IgD-negative memory B cell (primary cell): ENCODE results near the gene NYAP1. TPM values are rescaled to one million over a fixed set of nuclear protein-coding genes. Genes with fewer than 3 reads are reported as not detected.
"Not testable (repeated sequence)": the region's sequence is repeated elsewhere in the genome, so short reads cannot be mapped to it uniquely, and the experiment has no call there.

Experiments used
- H3K27ac Mint-ChIP-seq, 3 donors: one replicate each; pipeline ENCODE4 v1.8.0; 2020 to 2022; ENCODE audit warnings: mild to moderate bottlenecking in 3 of 3, mixed read lengths in 3 of 3, moderate library complexity in 1 of 3
- H3K27me3 Mint-ChIP-seq: one replicate; pipeline ENCODE4 v1.8.0; 2021; ENCODE audit warnings: mixed read lengths
- H3K36me3 Mint-ChIP-seq: one replicate; pipeline ENCODE4 v1.8.0; 2020; ENCODE audit warnings: mild to moderate bottlenecking, mixed read lengths
- H3K4me1 Mint-ChIP-seq, 3 donors: one replicate each; pipeline ENCODE4 v1.8.0; 2020 to 2022; ENCODE audit warnings: mixed read lengths in 3 of 3, mild to moderate bottlenecking in 1 of 3
- H3K4me3 Mint-ChIP-seq, 4 donors: one replicate each; pipeline ENCODE4 v1.8.0; 2020 to 2022; ENCODE audit warnings: mild to moderate bottlenecking in 4 of 4, mixed read lengths in 4 of 4, moderate library complexity in 3 of 4
- H3K9me3 Mint-ChIP-seq, 3 donors: one replicate each; pipeline ENCODE4 v1.8.0; 2020 to 2021; ENCODE audit warnings: mixed read lengths in 3 of 3, mild to moderate bottlenecking in 1 of 3
- polyA plus RNA-seq: library from polyadenylated mRNA; unstranded; fragments of 300-500 nt; fragmentation: Illumina TruSeq; gene quantifications from one replicate; pipeline ENCODE4 v1.2.3, GENCODE V29; 2021

NYAP1 gene
- polyA plus RNA-seq, 1 donor from 2014 or later = not detected

GRCh38 chr7:100486111-100486636 is 2.4 kb downstream of the NYAP1 start:
- no peaks in the 10 kb centered on the region for H3K36me3 Mint-ChIP-seq
- H3K27me3 Mint-ChIP-seq = peaks cover 11% of the 10 kb centered on the region
- H3K9me3 Mint-ChIP-seq = no peaks in the 10 kb centered on the region
- H3K4me3 Mint-ChIP-seq = no peak overlapping the region
- no peak overlapping the region for H3K27ac Mint-ChIP-seq
- peaks cover 4 to 6% (median 4%) of the 10 kb centered on the region in 3 donors for H3K4me1 Mint-ChIP-seq

DNA sequence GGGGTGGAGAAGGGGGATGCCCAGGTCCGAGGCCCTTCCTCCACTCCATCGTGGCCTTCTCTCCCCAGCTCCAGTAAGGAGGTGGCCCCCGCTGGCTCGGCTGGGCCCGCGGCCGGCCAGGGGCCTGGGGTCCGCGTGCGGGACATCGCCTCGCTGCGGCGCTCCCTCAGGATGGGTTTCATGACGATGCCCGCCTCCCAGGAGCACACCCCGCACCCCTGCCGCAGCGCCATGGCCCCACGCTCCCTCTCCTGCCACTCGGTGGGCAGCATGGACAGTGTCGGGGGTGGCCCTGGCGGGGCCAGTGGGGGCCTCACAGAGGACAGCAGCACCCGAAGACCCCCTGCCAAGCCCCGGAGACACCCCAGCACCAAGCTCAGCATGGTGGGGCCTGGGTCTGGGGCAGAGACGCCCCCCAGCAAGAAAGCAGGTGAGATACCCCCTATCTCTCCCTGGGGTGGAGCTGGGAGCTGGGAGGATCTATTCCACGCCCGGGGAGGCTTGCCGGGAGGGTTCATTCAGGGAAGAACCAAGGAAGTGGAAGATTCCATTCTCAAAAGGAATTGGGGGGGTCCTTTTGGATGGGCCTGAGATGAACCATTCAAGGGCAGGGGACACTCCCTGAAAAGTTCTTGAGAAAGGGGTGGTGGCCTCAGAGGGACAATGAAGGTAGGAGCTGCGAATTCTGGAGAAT is 3.2 kb downstream of the NYAP1 start:
- H3K4me3 Mint-ChIP-seq = peak overlapping the region in 1 of 4 donors; percentile 66
- H3K4me1 Mint-ChIP-seq = peaks cover 4% of the 10 kb centered on the region in 3 donors
- H3K27ac Mint-ChIP-seq = no peak overlapping the region
- H3K27me3 Mint-ChIP-seq = peaks cover 11% of the 10 kb centered on the region
- H3K9me3 Mint-ChIP-seq = no peaks in the 10 kb centered on the region
- H3K36me3 Mint-ChIP-seq = no peaks in the 10 kb centered on the region

- H3K36me3 Mint-ChIP-seq = no peaks in the 10 kb centered on the region
- no peak overlapping the region for H3K27ac Mint-ChIP-seq
- H3K9me3 Mint-ChIP-seq = no peaks in the 10 kb centered on the region
- peaks cover 3 to 9% (median 4%) of the 10 kb centered on the region in 3 donors for H3K4me1 Mint-ChIP-seq
- peaks cover 20% of the 10 kb centered on the region for H3K27me3 Mint-ChIP-seq
- no peak overlapping the region for H3K4me3 Mint-ChIP-seq
Measured at GRCh38 chr7:100488333-100489095, 4.8 kb downstream of the NYAP1 start.

DNA sequence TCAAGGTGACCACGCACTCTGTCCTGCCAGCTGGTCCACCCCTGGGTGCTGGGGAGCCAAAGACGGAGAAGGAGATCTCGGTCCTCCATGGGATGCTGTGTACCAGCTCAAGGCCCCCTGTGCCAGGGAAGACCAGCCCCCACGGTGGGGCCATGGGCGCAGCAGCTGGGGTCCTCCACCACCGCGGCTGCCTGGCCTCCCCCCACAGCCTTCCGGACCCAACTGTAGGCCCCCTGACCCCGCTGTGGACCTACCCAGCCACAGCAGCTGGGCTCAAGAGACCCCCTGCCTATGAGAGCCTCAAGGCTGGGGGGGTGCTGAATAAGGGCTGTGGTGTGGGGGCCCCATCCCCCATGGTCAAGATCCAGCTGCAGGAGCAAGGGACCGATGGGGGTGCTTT is 5.4 kb downstream of the NYAP1 start:
- Mint-ChIP-seq H3K4me3 (peak overlapping the region in 1 of 4 donors; percentile 71), H3K27ac (no peak overlapping the region), H3K9me3 (no peaks in the 10 kb centered on the region), H3K4me1 (peaks cover 3 to 9% (median 4%) of the 10 kb centered on the region in 3 donors), H3K27me3 (peaks cover 20% of the 10 kb centered on the region), H3K36me3 (no peaks in the 10 kb centered on the region)

DNA sequence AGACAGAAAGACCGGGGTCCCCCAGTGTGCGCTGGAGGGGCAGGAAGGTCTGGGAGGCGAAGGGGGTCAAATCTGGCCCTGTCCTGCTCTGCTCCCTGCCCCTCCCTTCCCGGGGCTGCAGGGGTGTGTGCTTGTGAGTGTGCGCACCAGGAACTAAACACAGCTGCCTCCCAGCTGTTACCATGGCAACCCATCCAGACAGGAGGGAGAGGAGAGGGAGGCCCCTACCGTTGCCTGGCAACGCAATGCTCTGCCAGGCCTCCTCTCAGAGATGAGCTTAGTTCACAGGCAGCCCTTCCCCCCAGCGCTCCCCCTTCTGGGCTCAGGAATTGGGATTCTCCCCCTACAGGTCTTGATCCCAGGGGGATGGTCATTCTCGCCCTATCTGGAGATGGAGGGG is 6.1 kb downstream of the NYAP1 start:
- Mint-ChIP-seq H3K4me3 (no peak overlapping the region), H3K27ac (peak overlapping the region in 1 of 3 donors; percentile 74), H3K4me1 (peaks cover 3 to 9% (median 4%) of the 10 kb centered on the region in 3 donors), H3K36me3 (no peaks in the 10 kb centered on the region), H3K9me3 (no peaks in the 10 kb centered on the region), H3K27me3 (peaks cover 18% of the 10 kb centered on the region)

GRCh38 chr7:100490483-100491191 is 6.9 kb downstream of the NYAP1 start:
- Mint-ChIP-seq H3K27me3 (peaks cover 18% of the 10 kb centered on the region), H3K27ac (no peak overlapping the region), H3K36me3 (no peaks in the 10 kb centered on the region), H3K9me3 (no peaks in the 10 kb centered on the region), H3K4me1 (peaks cover 3 to 9% (median 4%) of the 10 kb centered on the region in 3 donors), H3K4me3 (peak overlapping the region in 1 of 4 donors; percentile 13)

DNA sequence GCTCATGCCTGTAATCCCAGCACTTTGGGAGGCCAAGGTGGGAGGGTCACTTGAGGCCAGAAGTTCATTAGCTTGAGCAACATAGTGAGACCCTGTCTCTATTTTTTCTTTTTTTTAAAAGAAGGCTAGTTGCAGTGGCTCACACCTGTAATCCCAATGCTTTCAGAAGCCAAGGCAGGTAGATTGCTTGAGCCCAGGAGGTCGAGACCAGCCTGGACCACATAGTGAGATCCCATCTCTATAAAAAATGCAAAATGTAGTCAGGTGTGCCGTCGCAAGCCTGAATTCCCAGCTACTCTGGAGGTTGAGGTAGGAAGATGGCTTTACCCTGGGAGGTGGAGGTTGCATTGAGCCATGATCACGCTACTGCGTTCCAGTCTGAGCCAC is 7.5 kb downstream of the NYAP1 start:
- Mint-ChIP-seq H3K4me1 (peaks cover 3 to 9% (median 4%) of the 10 kb centered on the region in 3 donors), H3K9me3 (no peaks in the 10 kb centered on the region), H3K36me3 (no peaks in the 10 kb centered on the region), H3K27me3 (peaks cover 14% of the 10 kb centered on the region), H3K27ac (no peak overlapping the region), H3K4me3 (no peak overlapping the region)

DNA sequence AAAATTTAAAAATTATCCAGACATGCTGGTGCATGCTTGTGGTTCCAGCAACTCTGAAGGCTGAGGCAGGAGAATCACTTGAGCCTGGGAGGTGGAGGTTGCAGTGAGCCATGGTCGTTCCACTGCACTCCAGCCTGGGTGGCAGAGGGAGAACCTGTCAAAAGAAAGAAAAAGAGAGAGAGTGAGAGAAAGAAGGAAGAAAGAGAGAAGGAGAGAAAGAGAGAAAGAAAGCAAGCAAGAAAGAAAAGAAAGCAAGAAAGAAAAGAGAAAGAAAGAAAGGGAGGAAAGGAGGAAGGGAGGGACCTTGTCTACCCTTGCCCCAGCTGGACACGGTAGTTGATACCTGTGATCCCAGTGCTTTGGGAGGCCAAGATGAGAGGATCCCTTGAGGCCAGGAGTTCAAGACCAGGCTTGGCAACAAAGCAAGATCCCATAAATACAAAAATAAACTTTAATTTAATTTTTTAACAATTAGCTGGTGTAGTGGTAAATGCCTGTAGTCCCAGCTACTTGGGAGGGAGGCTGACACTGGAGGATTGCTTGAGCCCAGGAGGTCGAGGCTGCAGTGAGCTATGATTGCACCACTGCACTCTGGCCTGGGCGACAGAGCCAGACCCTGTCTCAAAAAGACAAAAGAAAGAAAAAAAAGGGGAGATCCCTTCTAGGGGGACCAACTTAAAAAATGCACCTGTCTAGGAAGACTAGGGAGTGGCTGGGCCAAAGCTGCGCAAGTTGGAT is 9.2 kb downstream of the NYAP1 start:
- Mint-ChIP-seq H3K36me3 (no peaks in the 10 kb centered on the region), H3K4me3 (peak overlapping the region; percentile 35 to 89 (median 59)), H3K27ac (no peak overlapping the region), H3K9me3 (no peaks in the 10 kb centered on the region), H3K4me1 (peaks cover 3 to 9% (median 4%) of the 10 kb centered on the region in 3 donors), H3K27me3 (peaks cover 15% of the 10 kb centered on the region)

DNA sequence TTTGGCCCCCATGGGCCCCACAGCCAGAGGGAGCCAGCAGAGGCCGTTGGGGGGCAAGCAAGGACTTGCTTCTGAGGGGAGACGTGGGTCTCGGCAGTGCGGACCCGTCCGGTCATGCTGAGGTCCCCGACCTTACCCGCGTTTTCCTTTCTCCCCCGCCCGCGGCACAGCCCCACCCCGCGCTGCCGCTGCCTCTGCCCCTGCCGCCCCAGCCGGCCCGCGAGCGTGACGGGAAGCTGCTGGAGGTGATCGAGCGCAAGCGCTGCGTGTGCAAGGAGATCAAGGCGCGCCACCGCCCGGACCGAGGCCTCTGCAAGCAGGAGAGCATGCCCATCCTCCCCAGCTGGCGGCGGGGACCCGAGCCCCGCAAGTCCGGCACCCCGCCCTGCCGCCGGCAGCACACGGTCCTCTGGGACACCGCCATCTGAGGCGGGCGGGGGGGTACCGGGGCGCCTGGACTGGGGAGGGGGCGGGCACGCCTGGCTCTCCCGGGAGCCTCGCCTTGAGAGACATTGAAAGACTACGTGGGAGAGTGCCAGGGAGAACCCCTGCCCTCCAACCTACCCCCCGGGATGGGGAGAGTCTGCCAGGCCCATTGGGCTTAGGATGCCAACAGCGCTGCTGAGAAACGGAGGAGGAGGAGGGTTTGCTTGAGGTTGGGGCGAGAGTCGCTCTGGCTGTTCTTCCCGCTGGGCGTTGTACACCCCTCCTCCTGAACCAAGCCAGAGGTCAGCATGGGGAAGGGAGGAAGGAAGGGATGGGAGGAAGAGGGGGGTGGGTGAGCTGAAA is 9.9 kb downstream of the NYAP1 start:
- H3K4me3 Mint-ChIP-seq = peak overlapping the region; percentile 38 to 89 (median 68)
- H3K36me3 Mint-ChIP-seq = no peaks in the 10 kb centered on the region
- H3K4me1 Mint-ChIP-seq = peaks cover 3 to 9% (median 4%) of the 10 kb centered on the region in 3 donors
- H3K9me3 Mint-ChIP-seq = no peaks in the 10 kb centered on the region
- H3K27ac Mint-ChIP-seq = no peak overlapping the region
- peaks cover 15% of the 10 kb centered on the region for H3K27me3 Mint-ChIP-seq

DNA sequence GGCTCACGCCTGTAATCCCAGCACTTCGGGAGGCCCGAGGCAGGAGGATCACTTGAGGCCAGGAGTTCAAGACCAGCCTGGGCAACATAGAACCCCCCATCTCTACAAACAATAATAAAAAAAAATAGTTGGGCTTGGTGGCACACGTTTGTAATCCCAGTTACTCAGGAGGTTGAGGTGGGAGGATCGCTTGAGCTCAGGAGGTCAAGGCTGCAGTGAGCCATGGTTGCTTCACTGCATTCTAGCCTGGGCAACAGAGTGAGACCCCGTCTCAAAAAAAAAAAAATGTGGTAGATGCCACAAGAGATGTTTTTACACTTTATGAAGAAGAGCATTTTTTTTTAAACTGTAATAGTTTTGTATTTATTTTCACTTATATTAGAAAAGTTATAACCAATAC is 12.8 kb downstream of the NYAP1 start:
- Mint-ChIP-seq H3K4me1 (peaks cover 3 to 5% (median 4%) of the 10 kb centered on the region in 3 donors), H3K36me3 (peaks cover 1% of the 10 kb centered on the region), H3K27me3 (peaks cover 13% of the 10 kb centered on the region), H3K27ac (no peak overlapping the region), H3K9me3 (no peaks in the 10 kb centered on the region), H3K4me3 (no peak overlapping the region)

DNA sequence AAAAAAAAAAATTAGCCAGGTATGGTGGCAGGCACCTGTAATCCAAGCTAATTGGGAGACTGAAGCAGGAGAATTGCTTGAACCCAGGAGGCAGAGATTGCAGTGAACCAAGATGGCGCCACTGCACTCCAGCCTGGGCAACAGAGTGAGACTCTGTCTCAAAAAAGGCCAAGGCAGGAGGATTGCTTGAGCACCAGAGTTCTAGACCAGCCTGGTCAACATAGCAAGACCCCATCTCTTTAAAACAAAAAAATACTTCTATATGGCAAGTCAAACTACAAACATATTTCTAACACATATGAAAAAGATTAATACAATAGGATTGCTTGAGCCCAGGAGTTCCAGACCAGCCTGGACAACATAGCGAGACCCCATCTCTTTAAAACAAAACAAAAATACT is 17.0 kb downstream of the NYAP1 start:
- H3K9me3 Mint-ChIP-seq = not testable (repeated sequence)

DNA sequence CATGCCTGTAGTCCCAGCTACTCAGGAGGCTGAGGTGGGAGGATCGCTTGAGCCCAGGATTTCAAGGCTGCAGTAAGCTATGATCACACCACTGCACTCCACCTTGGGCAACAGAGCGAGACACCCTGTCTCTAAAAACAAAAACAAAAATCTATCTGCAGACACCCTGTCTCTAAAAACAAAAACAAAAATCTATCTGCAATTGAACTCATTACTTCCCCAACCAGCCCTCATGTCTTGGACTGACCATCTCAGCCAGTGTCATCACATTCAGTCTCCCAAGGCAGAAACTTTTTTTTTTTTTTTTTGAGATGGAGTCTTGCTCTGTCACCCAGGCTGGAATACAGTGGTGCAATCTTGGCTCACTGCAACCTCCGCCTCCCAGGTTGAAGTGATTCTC is 20.3 kb downstream of the NYAP1 start:
- H3K9me3 Mint-ChIP-seq, H3K4me1 Mint-ChIP-seq, H3K4me3 Mint-ChIP-seq: not testable (repeated sequence)

More for the DNA sequence above, 17.0 kb downstream of the NYAP1 start:
- not testable (repeated sequence) for H3K4me3 Mint-ChIP-seq, H3K27me3 Mint-ChIP-seq, H3K36me3 Mint-ChIP-seq, H3K4me1 Mint-ChIP-seq, H3K27ac Mint-ChIP-seq

GRCh38 chr7:100504887-100505611 is 21.3 kb downstream of the NYAP1 start:
- Mint-ChIP-seq H3K27me3 (peaks cover 5% of the 10 kb centered on the region), H3K27ac (no peak overlapping the region)

More for the DNA sequence above, 20.3 kb downstream of the NYAP1 start:
- not testable (repeated sequence) for H3K27me3 Mint-ChIP-seq, H3K36me3 Mint-ChIP-seq, H3K27ac Mint-ChIP-seq

More at GRCh38 chr7:100504887-100505611, 21.3 kb downstream of the NYAP1 start:
- Mint-ChIP-seq H3K4me1 (peaks cover 0 to 2% (median 0%) of the 10 kb centered on the region in 3 donors), H3K9me3 (no peaks in the 10 kb centered on the region), H3K4me3 (no peak overlapping the region), H3K36me3 (no peaks in the 10 kb centered on the region)
